Measurements from ENCODE around the gene TDP2.
"Not testable (repeated sequence)": the region's sequence is repeated elsewhere in the genome, so short reads cannot be mapped to it uniquely, and the experiment has no call there.

TDP2 gene

GRCh38 chr6:24644377-24644776 is 22.3 kb downstream of the TDP2 start:
- DNase-seq: no peak

DNA sequence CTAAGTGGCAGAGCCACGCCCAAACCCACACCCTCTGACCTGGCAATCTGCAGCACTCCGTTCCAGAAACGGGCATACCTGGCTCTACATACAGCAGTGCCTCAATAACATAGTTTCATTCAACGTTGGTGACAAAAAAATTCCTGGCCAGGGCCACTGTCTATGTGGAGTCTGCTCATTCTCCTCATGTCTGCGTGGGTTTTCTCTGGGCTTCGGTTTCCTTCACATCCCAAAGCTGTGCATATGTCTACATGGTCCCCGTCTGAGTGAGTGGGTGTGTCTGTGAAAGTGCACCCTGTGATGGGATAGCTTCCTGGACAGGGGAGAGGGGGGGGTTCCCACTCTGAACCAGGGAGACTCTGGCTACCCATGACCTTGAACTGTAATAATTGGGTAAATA is 22.8 kb downstream of the TDP2 start:
- no peak for DNase-seq

- no peak for DNase-seq
Observed at GRCh38 chr6:24642061-24642460, 24.6 kb downstream of the TDP2 start.

DNA sequence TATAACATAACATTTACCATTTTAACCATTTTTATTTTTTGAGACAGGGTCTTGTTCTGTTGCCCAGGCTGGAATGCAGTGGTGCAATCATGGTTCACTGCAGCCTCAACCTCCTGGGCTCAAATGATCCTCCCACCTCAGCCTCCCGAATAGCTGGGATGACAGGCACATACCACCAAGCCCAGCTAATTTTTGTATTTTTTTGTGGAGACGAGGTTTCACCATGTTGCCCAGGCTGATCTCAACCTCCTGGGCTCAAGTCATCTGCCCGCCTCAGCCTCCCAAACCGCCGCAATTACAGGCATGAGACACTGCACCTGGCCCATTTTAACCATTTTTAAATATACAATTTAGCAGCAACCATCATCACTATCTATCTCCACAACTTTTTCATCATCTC is 26.1 kb downstream of the TDP2 start:
- DNase-seq: not testable (repeated sequence)

- DNase-seq: no peak
Observed at GRCh38 chr6:24640166-24640565, 26.5 kb downstream of the TDP2 start.

DNA sequence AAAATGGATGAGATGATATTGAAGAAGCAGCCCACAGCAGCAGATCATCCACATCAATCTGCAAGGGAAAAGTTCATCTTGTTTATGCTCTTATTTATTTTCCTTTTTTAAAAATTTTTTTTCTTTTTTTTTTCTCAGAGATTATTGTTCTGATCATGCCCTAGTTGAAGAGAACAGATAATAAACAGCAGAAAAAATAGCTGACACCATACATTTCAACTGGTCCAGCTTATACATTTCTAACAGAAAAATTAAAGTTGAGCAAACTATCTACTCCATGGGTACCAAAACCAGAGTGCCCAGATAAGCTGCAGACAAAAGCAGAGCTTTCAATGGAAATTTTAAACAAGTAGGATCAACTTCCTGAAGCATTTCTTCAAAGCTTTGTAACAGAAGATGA is 30.0 kb downstream of the TDP2 start:
- DNase-seq: no peak

- DNase-seq: no peak
Observed at GRCh38 chr6:24632573-24632972, 34.1 kb downstream of the TDP2 start.

GRCh38 chr6:24631671-24632070 is 35.0 kb downstream of the TDP2 start:
- no peak for DNase-seq

DNA sequence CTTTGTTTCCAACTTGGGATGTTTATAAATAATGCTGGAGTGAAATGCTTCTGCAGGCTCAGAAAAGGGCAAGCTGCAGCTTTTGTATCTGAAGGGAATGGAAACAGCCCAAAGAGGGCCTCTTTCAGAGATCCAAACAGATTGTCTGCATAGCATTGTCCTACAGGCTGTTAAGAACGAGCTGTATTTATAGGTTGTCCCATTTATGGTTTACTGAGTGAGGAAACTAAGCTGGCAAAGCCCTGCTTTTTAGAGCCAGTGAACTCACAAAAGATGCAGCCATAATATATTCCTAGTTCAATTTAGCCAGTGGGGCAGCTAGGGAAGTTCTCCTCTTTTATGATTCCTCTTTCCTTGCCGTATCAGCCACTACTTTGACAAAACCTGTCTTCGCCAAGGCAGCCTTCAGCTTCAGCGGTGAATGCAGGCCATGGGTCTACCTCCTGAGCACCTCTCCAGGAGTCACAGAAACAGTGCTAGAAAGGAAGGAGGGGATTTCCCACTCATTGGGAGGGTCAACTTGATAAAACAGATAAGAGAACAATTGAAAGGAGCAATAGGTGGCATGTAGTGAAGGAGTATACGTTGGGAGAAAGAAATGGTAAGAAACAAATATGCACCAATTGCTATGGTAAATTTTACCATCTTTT is 35.7 kb downstream of the TDP2 start:
- DNase-seq: no peak

DNA sequence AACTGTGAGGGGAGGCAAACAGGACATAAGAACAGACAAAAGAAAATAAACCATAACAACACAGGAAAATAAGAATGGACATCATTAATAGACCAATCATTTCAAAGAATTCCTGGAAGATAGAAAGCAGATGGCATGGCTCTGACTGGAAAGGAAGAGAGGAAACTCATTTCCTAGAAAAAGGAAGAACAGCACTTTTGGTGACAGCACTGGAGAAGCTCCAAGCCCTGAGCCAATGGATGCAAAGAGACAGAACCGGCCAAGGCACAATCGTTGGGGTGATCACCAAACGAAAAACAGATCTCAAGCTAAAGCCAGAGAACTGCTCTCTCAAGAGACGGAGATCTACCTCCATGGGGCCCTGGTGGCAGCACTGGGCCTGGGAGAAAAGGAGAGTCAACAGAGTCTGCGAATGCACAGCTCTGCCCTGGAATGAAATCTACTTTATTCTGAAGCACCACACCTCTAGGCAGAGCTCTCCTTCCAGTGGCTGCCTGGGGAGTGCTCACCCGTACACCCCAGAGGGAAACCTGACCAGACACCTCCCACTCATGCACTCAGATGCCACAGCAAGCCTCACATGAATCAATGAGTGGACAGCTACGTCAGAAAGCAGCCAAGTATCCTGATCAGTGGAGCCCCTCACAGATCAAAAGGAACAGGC is 44.9 kb downstream of the TDP2 start:
- DNase-seq: no peak

GRCh38 chr6:24620637-24621036 is 46.1 kb downstream of the TDP2 start:
- DNase-seq: no peak

GRCh38 chr6:24619661-24620060 is 47.0 kb downstream of the TDP2 start:
- DNase-seq: no peak

DNA sequence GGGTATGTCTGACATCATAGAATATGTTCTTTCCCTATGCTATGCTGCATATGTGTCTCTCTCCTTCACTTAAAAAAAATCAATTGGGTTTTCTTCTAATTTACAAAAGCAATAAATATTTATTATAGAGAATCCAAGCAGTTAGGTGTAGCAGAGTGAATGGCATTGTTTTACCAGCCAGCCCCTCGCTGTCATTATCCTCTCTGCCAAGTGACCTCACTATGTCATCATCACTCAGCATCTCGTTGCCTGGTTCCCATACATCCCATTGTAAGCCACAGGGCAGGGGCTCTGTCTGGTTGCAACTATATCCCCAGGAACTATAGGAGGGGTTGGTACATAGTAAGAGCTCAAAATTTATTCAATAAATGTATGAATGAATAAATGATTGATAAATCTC is 52.1 kb downstream of the TDP2 start:
- DNase-seq: no peak

- no peak for DNase-seq
Observed at GRCh38 chr6:24614043-24614420, 52.7 kb downstream of the TDP2 start.

DNA sequence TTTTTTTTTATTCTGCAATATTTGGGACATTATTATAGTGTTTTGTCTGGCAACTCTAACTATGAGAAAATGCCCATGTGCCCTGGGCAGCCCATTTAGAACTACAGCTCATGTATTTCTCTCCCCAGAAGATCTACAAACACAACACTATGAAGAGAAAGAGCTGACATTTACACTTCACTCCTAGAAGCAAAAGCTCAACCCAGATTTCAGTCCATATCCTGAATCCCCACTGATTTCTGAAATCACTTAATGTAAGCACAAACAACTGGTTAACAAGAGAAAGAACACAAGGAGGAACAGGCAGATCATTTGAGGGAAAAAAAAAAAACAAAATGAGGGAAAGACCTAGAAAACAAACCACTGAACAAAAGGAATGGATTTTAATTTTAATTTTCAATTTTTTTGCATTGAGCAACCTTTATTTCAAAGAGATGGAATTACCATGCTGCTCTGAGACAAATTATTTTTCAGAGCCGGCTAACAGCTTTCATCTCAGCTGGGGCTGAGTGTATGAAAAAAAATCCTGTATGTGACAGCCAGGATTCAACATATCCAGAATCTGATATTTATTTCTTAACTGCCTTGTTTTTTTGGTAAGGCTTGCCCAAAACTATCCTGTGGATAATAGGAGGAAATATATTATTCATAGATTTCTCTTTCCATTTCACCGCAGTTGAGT is 53.2 kb downstream of the TDP2 start:
- no peak for DNase-seq

GRCh38 chr6:24610672-24611071 is 56.0 kb downstream of the TDP2 start:
- no peak for DNase-seq

DNA sequence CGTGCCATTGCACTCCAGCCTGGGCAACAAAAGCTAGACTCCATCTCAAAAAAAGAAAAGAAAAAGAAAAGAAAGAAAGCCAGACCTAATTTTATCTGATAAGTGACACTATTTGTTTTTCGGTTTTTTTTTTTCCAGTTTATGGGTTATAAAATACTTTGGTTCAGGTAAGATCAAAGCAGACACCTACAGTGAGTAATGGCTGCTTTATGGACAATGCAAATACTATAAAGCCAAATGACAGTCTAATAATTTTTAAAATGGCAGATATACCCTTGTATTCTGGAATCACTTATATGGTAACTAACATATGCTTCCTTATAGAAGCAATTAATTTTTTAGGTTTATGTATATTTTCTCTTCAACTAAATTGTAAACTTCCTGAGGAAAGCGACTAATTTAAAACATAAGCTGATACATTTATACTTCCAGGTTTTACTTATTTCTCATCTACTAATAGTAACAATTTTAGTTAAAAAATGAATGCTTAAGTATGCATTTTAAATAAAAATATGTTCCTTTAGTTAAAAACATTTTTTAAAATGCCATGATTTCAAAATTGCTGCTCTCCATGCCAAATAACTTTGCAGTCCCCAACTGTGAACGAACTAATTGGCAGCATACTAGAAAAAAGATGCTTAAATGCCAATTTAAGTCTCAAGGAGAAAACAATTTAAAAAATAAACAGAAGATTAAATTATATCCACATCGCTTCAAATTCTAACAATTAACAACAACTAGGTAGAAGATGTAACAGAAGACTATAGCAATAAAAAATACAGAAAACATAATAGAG is 59.2 kb downstream of the TDP2 start:
- no peak for DNase-seq

DNA sequence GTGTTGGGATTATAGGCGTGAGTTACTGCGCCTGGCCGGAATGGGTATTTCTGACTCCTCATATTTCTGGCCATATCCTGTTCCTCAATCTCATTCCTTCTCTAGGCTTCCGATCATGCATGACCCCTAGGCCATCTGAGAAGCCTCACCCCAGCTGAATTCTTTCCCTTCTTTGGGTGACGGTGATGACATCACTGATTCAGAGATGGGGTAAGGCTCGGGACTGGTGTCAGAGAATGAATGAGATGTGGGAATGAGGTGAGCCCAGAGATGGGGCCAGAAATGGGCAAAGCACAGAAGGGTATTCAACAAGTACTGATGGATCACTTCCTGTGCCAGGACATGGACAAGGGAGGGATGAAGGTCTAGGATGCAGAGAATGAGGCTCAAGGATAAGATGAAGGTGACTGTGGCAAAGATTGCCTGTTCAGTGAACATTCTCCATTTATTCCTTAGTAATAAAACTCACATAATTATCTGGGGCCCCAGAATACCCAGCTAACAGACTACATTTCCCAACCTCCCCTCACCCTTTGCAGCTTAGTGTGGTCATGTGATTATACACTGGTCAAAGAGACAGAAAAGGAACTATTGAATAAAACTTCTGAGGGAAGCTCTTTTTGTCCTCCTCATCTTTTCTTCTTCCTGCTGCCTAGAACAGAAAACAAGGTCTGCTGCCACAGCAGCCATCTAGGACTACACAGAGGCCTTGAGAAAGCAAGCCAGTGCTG is 60.3 kb downstream of the TDP2 start:
- DNase-seq: no peak

DNA sequence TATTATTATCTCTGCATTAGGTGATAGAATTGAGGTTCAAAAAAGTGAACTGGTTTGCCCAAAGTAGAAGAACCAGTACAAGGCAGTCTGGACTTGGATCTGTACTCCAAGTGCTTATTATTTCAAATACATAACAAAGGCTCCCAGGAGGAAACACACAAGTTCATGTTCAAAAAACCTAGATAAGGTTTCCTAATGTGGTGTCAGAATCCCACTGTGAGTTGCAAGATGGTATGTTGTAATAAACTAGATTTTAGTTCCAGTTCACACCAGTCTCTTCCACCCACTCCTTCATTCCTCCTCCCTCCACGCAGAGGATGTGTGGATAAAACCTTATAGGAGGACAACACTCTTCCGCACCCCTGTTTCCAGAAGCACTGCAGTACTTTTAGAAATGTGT is 63.5 kb downstream of the TDP2 start:
- no peak for DNase-seq

DNA sequence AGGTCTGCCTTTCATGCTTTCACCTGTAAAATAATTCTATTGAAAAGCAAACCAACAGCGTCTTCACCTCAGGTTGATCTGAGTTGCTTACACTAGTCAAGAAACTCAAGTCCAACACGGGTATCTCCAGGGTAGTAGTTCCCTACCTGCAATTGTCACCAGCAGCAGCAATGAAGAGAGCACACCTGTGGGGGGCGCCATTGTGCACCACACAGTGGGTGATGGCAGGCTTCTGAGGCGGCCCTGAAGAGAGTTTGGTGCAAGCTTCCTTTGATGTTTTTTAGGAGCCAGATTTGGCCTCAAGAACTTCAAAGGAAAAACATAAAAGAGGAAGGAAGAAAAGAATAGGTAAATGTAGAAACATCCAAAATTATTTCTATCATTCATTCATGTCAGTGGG is 65.8 kb downstream of the TDP2 start:
- no peak for DNase-seq
